ENCODE results near the gene SYT2.

SYT2 gene

DNA sequence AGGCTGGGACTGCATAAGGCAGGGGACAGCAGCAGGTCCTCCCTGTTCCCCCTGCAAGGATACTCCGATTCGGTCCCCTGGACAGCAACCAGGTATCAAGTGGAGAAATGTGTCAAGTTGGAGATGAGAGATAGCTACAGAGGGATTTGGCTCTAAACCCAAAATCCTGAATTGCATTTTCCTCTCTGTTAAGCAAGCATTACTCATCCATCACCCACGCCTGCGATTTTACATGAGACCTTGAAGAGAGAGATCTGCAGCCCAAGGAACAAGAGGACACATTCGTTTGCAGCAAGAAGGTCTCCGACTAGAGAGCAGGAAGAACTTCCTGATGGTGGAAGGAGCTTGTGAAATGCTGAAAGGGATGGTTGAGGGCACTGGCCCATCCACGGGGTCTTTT, 21.9 kb downstream of the SYT2 start:
- no peaks in the 10 kb centered on the region for H3K9me3 ChIP-seq (ENCODE audit: control insufficient read depth, insufficient read depth, low read length)
- H3K36me3 ChIP-seq (ENCODE audit: control insufficient read depth, insufficient read depth, low read length), result no peaks in the 10 kb centered on the region
- no peak overlapping the region for H3K9ac ChIP-seq (ENCODE audit: low read depth, low read length)
- no peaks in the 10 kb centered on the region for H3K4me1 ChIP-seq (ENCODE audit: control insufficient read depth, insufficient read depth, low read length)
- H3K4me3 ChIP-seq (ENCODE audit: low read depth, low read length), result no peak overlapping the region
- H3K27me3 ChIP-seq (ENCODE audit: control insufficient read depth, insufficient read depth, low read length), result no peaks in the 10 kb centered on the region
- no peak overlapping the region for H3K27ac ChIP-seq (ENCODE audit: low read depth, low read length)

GRCh38 chr1:202687798-202688197, 22.5 kb downstream of the SYT2 start:
- H3K9me3 ChIP-seq (ENCODE audit: control insufficient read depth, insufficient read depth, low read length), result no peaks in the 10 kb centered on the region
- no peak overlapping the region for H3K9ac ChIP-seq (ENCODE audit: low read depth, low read length)
- no peaks in the 10 kb centered on the region for H3K27me3 ChIP-seq (ENCODE audit: control insufficient read depth, insufficient read depth, low read length)
- no peak overlapping the region for H3K27ac ChIP-seq (ENCODE audit: low read depth, low read length)
- no peaks in the 10 kb centered on the region for H3K4me1 ChIP-seq (ENCODE audit: control insufficient read depth, insufficient read depth, low read length)
- no peak overlapping the region for H3K4me3 ChIP-seq (ENCODE audit: low read depth, low read length)
- H3K36me3 ChIP-seq (ENCODE audit: control insufficient read depth, insufficient read depth, low read length), result no peaks in the 10 kb centered on the region

- Histone ChIP-seq H3K9ac (ENCODE audit: low read depth, low read length) (no peak overlapping the region), H3K4me1 (ENCODE audit: control insufficient read depth, insufficient read depth, low read length) (no peaks in the 10 kb centered on the region), H3K9me3 (ENCODE audit: control insufficient read depth, insufficient read depth, low read length) (no peaks in the 10 kb centered on the region), H3K27me3 (ENCODE audit: control insufficient read depth, insufficient read depth, low read length) (no peaks in the 10 kb centered on the region), H3K4me3 (ENCODE audit: low read depth, low read length) (no peak overlapping the region), H3K36me3 (ENCODE audit: control insufficient read depth, insufficient read depth, low read length) (no peaks in the 10 kb centered on the region), H3K27ac (ENCODE audit: low read depth, low read length) (no peak overlapping the region)
Observed at GRCh38 chr1:202687370-202687769, 22.9 kb downstream of the SYT2 start.

GRCh38 chr1:202685641-202686040, 24.6 kb downstream of the SYT2 start:
- no peak overlapping the region for H3K4me3 ChIP-seq (ENCODE audit: low read depth, low read length)
- no peaks in the 10 kb centered on the region for H3K36me3 ChIP-seq (ENCODE audit: control insufficient read depth, insufficient read depth, low read length)
- no peak overlapping the region for H3K27ac ChIP-seq (ENCODE audit: low read depth, low read length)
- no peaks in the 10 kb centered on the region for H3K27me3 ChIP-seq (ENCODE audit: control insufficient read depth, insufficient read depth, low read length)
- H3K9me3 ChIP-seq (ENCODE audit: control insufficient read depth, insufficient read depth, low read length), result no peaks in the 10 kb centered on the region
- H3K4me1 ChIP-seq (ENCODE audit: control insufficient read depth, insufficient read depth, low read length), result no peaks in the 10 kb centered on the region; the same call in 1 of the 2 replicates
- H3K9ac ChIP-seq (ENCODE audit: low read depth, low read length), result no peak overlapping the region

- Histone ChIP-seq H3K27me3 (ENCODE audit: control insufficient read depth, insufficient read depth, low read length) (no peaks in the 10 kb centered on the region), H3K27ac (ENCODE audit: low read depth, low read length) (no peak overlapping the region)
Observed at GRCh38 chr1:202684716-202685115, 25.5 kb downstream of the SYT2 start.

DNA sequence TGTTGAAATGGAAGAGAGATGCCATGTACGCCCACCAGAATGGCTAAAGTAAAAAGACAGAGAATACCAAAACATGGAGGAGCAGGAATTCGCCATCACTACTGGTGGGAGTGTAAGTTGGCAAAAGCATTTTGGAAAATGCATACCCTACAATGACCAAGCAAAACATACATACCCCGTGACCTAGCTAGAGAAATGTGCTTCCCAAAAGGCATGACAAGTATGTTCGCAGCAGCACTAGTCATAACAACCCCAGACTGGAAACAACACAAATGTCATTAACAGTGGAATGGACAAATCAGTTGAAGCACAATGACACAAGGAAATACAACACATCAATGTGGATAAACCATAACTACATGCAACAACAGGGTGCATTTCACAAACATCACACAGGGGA, 27.2 kb downstream of the SYT2 start:
- Histone ChIP-seq H3K9ac (ENCODE audit: low read depth, low read length) (no peak overlapping the region), H3K4me3 (ENCODE audit: low read depth, low read length) (no peak overlapping the region), H3K9me3 (ENCODE audit: control insufficient read depth, insufficient read depth, low read length) (no peaks in the 10 kb centered on the region), H3K27ac (ENCODE audit: low read depth, low read length) (no peak overlapping the region), H3K36me3 (ENCODE audit: control insufficient read depth, insufficient read depth, low read length) (no peaks in the 10 kb centered on the region), H3K4me1 (ENCODE audit: control insufficient read depth, insufficient read depth, low read length) (peaks cover 4% of the 10 kb centered on the region; the same call in 1 of the 2 replicates), H3K27me3 (ENCODE audit: control insufficient read depth, insufficient read depth, low read length) (no peaks in the 10 kb centered on the region)

More at GRCh38 chr1:202684716-202685115, 25.5 kb downstream of the SYT2 start:
- H3K36me3 ChIP-seq (ENCODE audit: control insufficient read depth, insufficient read depth, low read length), result no peaks in the 10 kb centered on the region
- H3K4me3 ChIP-seq (ENCODE audit: low read depth, low read length), result no peak overlapping the region
- peaks cover 4% of the 10 kb centered on the region; the same call in 1 of the 2 replicates for H3K4me1 ChIP-seq (ENCODE audit: control insufficient read depth, insufficient read depth, low read length)
- H3K9ac ChIP-seq (ENCODE audit: low read depth, low read length), result no peak overlapping the region
- H3K9me3 ChIP-seq (ENCODE audit: control insufficient read depth, insufficient read depth, low read length), result no peaks in the 10 kb centered on the region

DNA sequence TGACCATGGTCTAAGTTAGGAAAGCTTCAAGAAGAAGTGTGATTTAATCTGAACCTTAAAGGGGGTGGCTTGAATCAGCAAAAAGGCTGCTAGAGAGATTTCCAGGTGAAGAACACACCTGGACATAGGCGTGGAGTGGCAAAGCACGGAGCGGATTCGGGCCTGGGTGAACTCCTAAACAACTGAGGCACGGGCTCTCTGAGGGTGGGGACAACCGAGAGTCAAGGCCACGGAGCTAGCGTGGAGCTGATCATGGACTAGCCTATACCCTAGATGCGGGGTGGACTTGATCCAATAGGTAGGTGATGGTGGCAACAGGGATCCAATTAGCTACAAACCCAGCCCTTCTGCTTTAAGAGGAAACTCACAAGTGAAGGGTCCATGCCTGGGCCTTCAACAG, 27.8 kb downstream of the SYT2 start:
- H3K4me1 ChIP-seq (ENCODE audit: control insufficient read depth, insufficient read depth, low read length), result peaks cover 4% of the 10 kb centered on the region; the same call in 1 of the 2 replicates
- H3K27me3 ChIP-seq (ENCODE audit: control insufficient read depth, insufficient read depth, low read length), result no peaks in the 10 kb centered on the region
- no peak overlapping the region for H3K4me3 ChIP-seq (ENCODE audit: low read depth, low read length)
- no peaks in the 10 kb centered on the region for H3K9me3 ChIP-seq (ENCODE audit: control insufficient read depth, insufficient read depth, low read length)
- no peak overlapping the region for H3K9ac ChIP-seq (ENCODE audit: low read depth, low read length)
- no peaks in the 10 kb centered on the region for H3K36me3 ChIP-seq (ENCODE audit: control insufficient read depth, insufficient read depth, low read length)
- no peak overlapping the region for H3K27ac ChIP-seq (ENCODE audit: low read depth, low read length)

- Histone ChIP-seq H3K9me3 (ENCODE audit: control insufficient read depth, insufficient read depth, low read length) (no peaks in the 10 kb centered on the region), H3K4me3 (ENCODE audit: low read depth, low read length) (no peak overlapping the region), H3K9ac (ENCODE audit: low read depth, low read length) (no peak overlapping the region), H3K36me3 (ENCODE audit: control insufficient read depth, insufficient read depth, low read length) (no peaks in the 10 kb centered on the region), H3K27ac (ENCODE audit: low read depth, low read length) (no peak overlapping the region), H3K4me1 (ENCODE audit: control insufficient read depth, insufficient read depth, low read length) (peaks cover 4% of the 10 kb centered on the region; the same call in 1 of the 2 replicates), H3K27me3 (ENCODE audit: control insufficient read depth, insufficient read depth, low read length) (no peaks in the 10 kb centered on the region)
Observed at GRCh38 chr1:202681736-202682420, 28.4 kb downstream of the SYT2 start.

DNA sequence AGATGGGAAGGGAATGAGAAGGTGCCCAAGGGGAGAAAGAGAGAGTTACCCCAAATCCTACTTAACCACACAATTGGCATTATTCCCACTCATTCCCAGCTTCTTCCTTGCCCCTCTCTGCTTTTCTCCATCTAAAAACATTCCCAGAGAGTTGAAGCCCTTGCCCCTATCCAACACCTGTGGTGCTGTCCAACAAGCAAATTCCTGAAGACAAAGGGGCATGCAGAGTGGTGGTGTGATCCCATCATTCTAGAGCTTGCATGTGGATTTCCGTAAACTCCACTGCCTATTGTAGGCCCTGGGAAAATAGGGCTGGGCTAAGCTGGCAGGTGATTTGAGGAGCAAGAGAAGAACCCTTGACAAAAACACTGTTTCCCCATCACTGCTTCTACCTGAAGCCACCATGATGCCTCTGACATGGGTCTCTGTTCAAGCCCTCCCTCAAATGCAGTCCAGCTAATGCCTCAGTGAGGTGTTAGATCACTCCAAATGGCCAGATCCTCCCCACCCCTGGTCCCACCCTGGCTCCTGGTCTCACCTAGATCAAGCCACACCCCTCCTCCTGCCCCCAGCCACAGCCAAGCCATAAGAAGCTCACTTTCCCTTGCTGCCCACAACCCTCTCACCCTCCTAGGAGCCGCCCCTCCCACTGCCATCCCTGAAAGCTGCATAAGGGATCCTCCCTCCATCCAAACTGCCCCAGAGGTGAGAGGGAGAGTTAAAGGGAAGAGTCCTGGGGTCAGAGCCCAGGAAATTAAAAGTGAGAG, 29.5 kb downstream of the SYT2 start:
- no peaks in the 10 kb centered on the region for H3K27me3 ChIP-seq (ENCODE audit: control insufficient read depth, insufficient read depth, low read length)
- H3K36me3 ChIP-seq (ENCODE audit: control insufficient read depth, insufficient read depth, low read length), result no peaks in the 10 kb centered on the region
- H3K4me3 ChIP-seq (ENCODE audit: low read depth, low read length), result no peak overlapping the region
- peak overlapping the region; percentile 26 for H3K27ac ChIP-seq (ENCODE audit: low read depth, low read length)
- H3K9ac ChIP-seq (ENCODE audit: low read depth, low read length), result no peak overlapping the region
- peaks cover 4% of the 10 kb centered on the region; the same call in 1 of the 2 replicates for H3K4me1 ChIP-seq (ENCODE audit: control insufficient read depth, insufficient read depth, low read length)
- no peaks in the 10 kb centered on the region for H3K9me3 ChIP-seq (ENCODE audit: control insufficient read depth, insufficient read depth, low read length)

- H3K27ac ChIP-seq (ENCODE audit: low read depth, low read length), result no peak overlapping the region
- H3K9me3 ChIP-seq (ENCODE audit: control insufficient read depth, insufficient read depth, low read length), result no peaks in the 10 kb centered on the region
- H3K4me1 ChIP-seq (ENCODE audit: control insufficient read depth, insufficient read depth, low read length), result peaks cover 4% of the 10 kb centered on the region; the same call in 1 of the 2 replicates
- H3K27me3 ChIP-seq (ENCODE audit: control insufficient read depth, insufficient read depth, low read length), result no peaks in the 10 kb centered on the region
- H3K4me3 ChIP-seq (ENCODE audit: low read depth, low read length), result no peak overlapping the region
- H3K36me3 ChIP-seq (ENCODE audit: control insufficient read depth, insufficient read depth, low read length), result no peaks in the 10 kb centered on the region
- no peak overlapping the region for H3K9ac ChIP-seq (ENCODE audit: low read depth, low read length)
Observed at GRCh38 chr1:202679406-202680177, 30.7 kb downstream of the SYT2 start.

All from HUES48 (cell line).